Panc1 (cell line): ENCODE data around the gene VASH2. TPM values are rescaled to one million over a fixed set of nuclear protein-coding genes. Genes with fewer than 3 reads are reported as not detected.

Source experiments
- ATAC-seq: fragments of 200-7000 bp; cut with Tn5 transposase; 2 replicates; pipeline ENCODE4 v1.9.1; 2020; ENCODE audit warnings: mild to moderate bottlenecking, moderate library complexity
- BruUV-seq: library from RNA; stranded (reverse); fragments of 400-500 nt; replicated peaks from 2 replicates; lab custom pipeline; 2021; lab: Mats Ljungman, UMichigan
- CTCF ChIA-PET: fragments of 300-600 bp; sonication (Branson Sonifier 250); formaldehyde crosslinking; loops from one replicate; lab custom pipeline; 2022; ENCODE audit warnings: antibody characterized with exemption; lab: Charles Lee
- POLR2A ChIA-PET: fragments of 300-600 bp; sonication (Branson Sonifier 250); formaldehyde crosslinking; loops from one replicate; lab custom pipeline; 2022; ENCODE audit warnings: antibody characterized with exemption; lab: Charles Lee
- DNase-seq: peaks from one replicate; pipeline ENCODE4 v3.0.0-alpha.2; 2010; ENCODE audit warnings: low read depth, low spot score
- H3K27ac ChIP-seq: 2 replicates; pipeline ENCODE4 v1.5.1; 2011; ENCODE audit warnings: mild to moderate bottlenecking, low read length, inconsistent platforms
- H3K27me3 ChIP-seq: fragments of 200-500 bp; sonication (Bioruptor generic); 2 replicates; pipeline ENCODE4 v1.6.0; 2014; ENCODE audit warnings: low read length, inconsistent platforms; ENCODE audit not compliant: control insufficient read depth, insufficient read depth
- H3K36me3 ChIP-seq: fragments of 200-500 bp; sonication (Bioruptor generic); 2 replicates; pipeline ENCODE4 v1.5.1; 2014; ENCODE audit warnings: inconsistent platforms, mild to moderate bottlenecking, low read length, moderate library complexity; ENCODE audit not compliant: control insufficient read depth, insufficient read depth
- H3K4me1 ChIP-seq: 2 replicates; pipeline ENCODE4 v1.5.1; 2011; ENCODE audit warnings: inconsistent platforms, mild to moderate bottlenecking, low read length, moderate library complexity; ENCODE audit not compliant: control insufficient read depth, insufficient read depth
- H3K4me3 ChIP-seq, 2 experiments: 2 replicates each; pipeline ENCODE4 v1.5.1; 2011 to 2012; ENCODE audit warnings: low read depth in 2 of 2, low read length in 2 of 2, mild to moderate bottlenecking in 2 of 2, inconsistent platforms in 1 of 2, moderate library complexity in 1 of 2
- H3K9me3 ChIP-seq: fragments of 200-500 bp; sonication (Bioruptor generic); 2 replicates; pipeline ENCODE4 v1.5.1; 2014; ENCODE audit warnings: low read depth, mild to moderate bottlenecking, inconsistent platforms, low read length, moderate library complexity; ENCODE audit not compliant: control insufficient read depth, insufficient read depth
- POLR2AphosphoS5 ChIP-seq: IDR thresholded peaks from 2 replicates; pipeline ENCODE4 v1.6.1; 2012; ENCODE audit warnings: mild to moderate bottlenecking, low read depth, low read length, moderate library complexity
- SIN3A ChIP-seq: IDR thresholded peaks from 2 replicates; pipeline ENCODE4 v1.6.1; 2012; ENCODE audit warnings: low read depth, mild to moderate bottlenecking, low read length, moderate library complexity, borderline replicate concordance; ENCODE audit not compliant: insufficient read depth
- TCF7L2 ChIP-seq: IDR thresholded peaks from 2 replicates; pipeline ENCODE4 v1.6.1; 2011; ENCODE audit warnings: mild to moderate bottlenecking, low read depth, low read length, inconsistent platforms
- in situ Hi-C: cut with HindIII; loops from 2 replicates; pipeline ENCODE4 v1.10.0; 2016; ENCODE audit warnings: low sequenced_read_pairs, low pct_unique_long_range_greater_than_20kb
- intact Hi-C: fragments of 100-400 bp; cut with micrococcal nuclease; formaldehyde crosslinking; loops from one replicate; pipeline ENCODE4 v1.10.0; 2022; ENCODE audit not compliant: unreplicated experiment
- total RNA-seq: library from RNA; stranded (reverse); gene quantifications from one replicate; pipeline ENCODE4 v1.2.1, GENCODE V29; 2021; ENCODE audit not compliant: unreplicated experiment
- TF ChIP-seq, protein P1 (sequence below), 2 experiments: IDR thresholded peaks; 2 replicates each; pipeline ENCODE4 v1.6.1; 2011 to 2012; ENCODE audit warnings: low read depth in 2 of 2, control low read depth in 1 of 2, low read length in 1 of 2, mild to moderate bottlenecking in 1 of 2, moderate library complexity in 1 of 2; ENCODE audit not compliant: insufficient read depth in 1 of 2
- TF ChIP-seq, protein P2 (sequence below): fragments of 450-650 bp; IDR thresholded peaks from 2 replicates; pipeline ENCODE4 v1.5.1; 2017; ENCODE audit warnings: mild to moderate bottlenecking

The VASH2 gene
- total RNA-seq, 1 experiment from 2014 or later, result 1.7 TPM

DNA sequence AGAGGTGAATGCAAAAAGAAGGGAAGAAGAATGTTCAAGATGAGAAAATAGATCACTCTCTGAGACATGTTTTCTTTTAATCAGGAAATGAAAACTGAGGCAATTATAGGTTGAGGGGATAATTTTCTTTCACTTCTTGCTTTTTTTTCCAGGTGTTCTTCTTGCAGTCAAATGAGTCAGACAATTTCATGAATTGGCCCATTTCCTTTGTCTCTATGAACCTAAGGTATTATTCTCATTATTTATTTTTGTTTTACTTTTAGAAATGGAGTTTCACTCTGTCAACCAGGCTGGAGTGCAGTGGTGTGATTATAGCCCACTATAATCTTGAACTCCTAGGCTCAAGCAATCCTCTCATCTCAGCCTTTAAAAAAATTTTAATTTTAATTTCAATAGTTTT, 3.5 kb upstream of the VASH2 start:
- no peak for TF ChIP-seq SIN3A
- TF ChIP-seq, protein P1, sequence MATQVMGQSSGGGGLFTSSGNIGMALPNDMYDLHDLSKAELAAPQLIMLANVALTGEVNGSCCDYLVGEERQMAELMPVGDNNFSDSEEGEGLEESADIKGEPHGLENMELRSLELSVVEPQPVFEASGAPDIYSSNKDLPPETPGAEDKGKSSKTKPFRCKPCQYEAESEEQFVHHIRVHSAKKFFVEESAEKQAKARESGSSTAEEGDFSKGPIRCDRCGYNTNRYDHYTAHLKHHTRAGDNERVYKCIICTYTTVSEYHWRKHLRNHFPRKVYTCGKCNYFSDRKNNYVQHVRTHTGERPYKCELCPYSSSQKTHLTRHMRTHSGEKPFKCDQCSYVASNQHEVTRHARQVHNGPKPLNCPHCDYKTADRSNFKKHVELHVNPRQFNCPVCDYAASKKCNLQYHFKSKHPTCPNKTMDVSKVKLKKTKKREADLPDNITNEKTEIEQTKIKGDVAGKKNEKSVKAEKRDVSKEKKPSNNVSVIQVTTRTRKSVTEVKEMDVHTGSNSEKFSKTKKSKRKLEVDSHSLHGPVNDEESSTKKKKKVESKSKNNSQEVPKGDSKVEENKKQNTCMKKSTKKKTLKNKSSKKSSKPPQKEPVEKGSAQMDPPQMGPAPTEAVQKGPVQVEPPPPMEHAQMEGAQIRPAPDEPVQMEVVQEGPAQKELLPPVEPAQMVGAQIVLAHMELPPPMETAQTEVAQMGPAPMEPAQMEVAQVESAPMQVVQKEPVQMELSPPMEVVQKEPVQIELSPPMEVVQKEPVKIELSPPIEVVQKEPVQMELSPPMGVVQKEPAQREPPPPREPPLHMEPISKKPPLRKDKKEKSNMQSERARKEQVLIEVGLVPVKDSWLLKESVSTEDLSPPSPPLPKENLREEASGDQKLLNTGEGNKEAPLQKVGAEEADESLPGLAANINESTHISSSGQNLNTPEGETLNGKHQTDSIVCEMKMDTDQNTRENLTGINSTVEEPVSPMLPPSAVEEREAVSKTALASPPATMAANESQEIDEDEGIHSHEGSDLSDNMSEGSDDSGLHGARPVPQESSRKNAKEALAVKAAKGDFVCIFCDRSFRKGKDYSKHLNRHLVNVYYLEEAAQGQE (IDR thresholded peaks at IDR 0.05; ENCODE audit: insufficient read depth in 1 of 2, low read depth in 2 of 2, low read length in 1 of 2), result no peak
- TF ChIP-seq, protein P2, sequence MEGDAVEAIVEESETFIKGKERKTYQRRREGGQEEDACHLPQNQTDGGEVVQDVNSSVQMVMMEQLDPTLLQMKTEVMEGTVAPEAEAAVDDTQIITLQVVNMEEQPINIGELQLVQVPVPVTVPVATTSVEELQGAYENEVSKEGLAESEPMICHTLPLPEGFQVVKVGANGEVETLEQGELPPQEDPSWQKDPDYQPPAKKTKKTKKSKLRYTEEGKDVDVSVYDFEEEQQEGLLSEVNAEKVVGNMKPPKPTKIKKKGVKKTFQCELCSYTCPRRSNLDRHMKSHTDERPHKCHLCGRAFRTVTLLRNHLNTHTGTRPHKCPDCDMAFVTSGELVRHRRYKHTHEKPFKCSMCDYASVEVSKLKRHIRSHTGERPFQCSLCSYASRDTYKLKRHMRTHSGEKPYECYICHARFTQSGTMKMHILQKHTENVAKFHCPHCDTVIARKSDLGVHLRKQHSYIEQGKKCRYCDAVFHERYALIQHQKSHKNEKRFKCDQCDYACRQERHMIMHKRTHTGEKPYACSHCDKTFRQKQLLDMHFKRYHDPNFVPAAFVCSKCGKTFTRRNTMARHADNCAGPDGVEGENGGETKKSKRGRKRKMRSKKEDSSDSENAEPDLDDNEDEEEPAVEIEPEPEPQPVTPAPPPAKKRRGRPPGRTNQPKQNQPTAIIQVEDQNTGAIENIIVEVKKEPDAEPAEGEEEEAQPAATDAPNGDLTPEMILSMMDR, result no peak
- ChIA-PET CTCF (no interaction called here), POLR2A (no interaction called here)
- no peaks in the 10 kb centered on the region for H3K9me3 ChIP-seq
- H3K4me3 ChIP-seq, result no peak overlapping the region
- ATAC-seq (no peak), DNase-seq (no peak)
- no peak overlapping the region for H3K27ac ChIP-seq
- no peaks in the 10 kb centered on the region for H3K4me1 ChIP-seq
- BruUV-seq, result no TSS peak
- in situ Hi-C loops, result no loop called here
- intact Hi-C loops, result no loop called here
- peaks cover 5% of the 10 kb centered on the region; the same call in 1 of the 2 replicates for H3K27me3 ChIP-seq
- no peaks in the 10 kb centered on the region for H3K36me3 ChIP-seq

DNA sequence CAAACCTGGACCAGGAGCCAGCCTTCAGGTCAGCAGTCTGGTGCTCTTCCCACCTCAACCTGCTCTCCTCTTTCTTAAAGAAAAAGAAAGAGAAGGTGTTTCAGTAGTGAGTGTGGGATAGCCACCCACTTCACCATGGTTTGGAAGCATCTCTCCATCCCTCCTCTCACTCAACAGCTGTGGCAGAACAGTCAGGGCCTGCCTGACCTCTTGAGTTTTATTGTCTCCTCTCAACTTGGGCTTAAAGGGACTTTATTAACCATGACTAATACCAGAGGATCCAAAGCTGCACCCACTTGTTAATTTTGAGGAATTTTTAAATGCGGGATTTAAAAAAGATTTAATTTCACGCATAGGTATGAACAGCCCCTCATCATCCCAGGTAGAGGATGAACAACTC, 570 bp upstream of the VASH2 start:
- DNase-seq (no peak), ATAC-seq (no peak)
- Histone ChIP-seq H3K36me3 (no peaks in the 10 kb centered on the region), H3K4me3 (peak overlapping the region; percentile 53 to 67), H3K9me3 (no peaks in the 10 kb centered on the region), H3K27me3 (peaks cover 8% of the 10 kb centered on the region; the same call in 1 of the 2 replicates), H3K4me1 (no peaks in the 10 kb centered on the region), H3K27ac (no peak overlapping the region)
- ChIA-PET CTCF (no interaction called here), POLR2A (interaction anchor here (0.7 kb wide), 1 partner anchor 23 kb away, joined by 3 read pairs; no protein-coding TSS in a partner anchor)
- TF ChIP-seq, protein P2, result no peak
- TF ChIP-seq POLR2AphosphoS5, result no peak
- no peak for TF ChIP-seq TCF7L2
- TF ChIP-seq SIN3A, result no peak
- TF ChIP-seq, protein P1 (IDR thresholded peaks at IDR 0.05; ENCODE audit: insufficient read depth in 1 of 2, low read depth in 2 of 2, low read length in 1 of 2), result no peak
- BruUV-seq, result no TSS peak
- in situ Hi-C loops, result no loop called here
- intact Hi-C loops, result no loop called here
